Measurements from ENCODE around the gene UAP1L1.
"Not testable (repeated sequence)": the region's sequence is repeated elsewhere in the genome, so short reads cannot be mapped to it uniquely, and the experiment has no call there.

Gene UAP1L1

DNA sequence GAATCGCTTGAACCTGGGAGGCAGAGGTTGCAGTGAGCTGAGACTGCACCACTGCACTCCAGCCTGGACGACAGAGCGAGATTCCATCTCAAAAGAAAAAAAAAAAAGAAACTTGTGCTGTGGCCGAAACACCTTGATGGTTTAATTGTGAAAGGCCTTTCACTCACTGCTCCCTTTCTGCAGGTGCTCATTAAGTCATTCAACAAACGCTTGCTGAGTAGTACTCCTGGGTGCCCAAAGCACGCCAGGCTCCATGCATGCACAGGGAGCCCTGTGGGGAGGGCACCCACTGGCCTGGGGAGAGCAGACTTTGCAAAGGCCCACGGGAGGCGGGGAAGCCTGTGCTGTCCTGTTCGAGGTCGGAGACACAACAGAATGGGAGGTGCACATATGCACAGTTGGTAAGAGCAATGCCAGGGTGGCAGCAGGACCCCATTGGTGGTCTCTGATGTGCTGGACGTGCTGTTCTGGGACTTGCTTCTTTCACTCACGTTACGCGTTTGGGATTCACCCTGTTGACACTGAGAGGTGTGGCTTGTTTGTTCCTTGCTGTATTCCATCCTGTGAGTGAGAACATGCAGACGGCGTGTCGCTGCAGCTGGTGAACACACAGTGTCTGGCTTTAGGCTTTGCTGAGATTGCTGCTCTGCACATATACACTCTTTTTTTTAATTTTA is 20.4 kb upstream of the UAP1L1 start:
- no peak for DNase-seq (ENCODE audit: low spot score)

- no peak for DNase-seq (ENCODE audit: low spot score)
These were observed 19.8 kb upstream of the UAP1L1 start for GRCh38 chr9:137057545-137057944.

DNA sequence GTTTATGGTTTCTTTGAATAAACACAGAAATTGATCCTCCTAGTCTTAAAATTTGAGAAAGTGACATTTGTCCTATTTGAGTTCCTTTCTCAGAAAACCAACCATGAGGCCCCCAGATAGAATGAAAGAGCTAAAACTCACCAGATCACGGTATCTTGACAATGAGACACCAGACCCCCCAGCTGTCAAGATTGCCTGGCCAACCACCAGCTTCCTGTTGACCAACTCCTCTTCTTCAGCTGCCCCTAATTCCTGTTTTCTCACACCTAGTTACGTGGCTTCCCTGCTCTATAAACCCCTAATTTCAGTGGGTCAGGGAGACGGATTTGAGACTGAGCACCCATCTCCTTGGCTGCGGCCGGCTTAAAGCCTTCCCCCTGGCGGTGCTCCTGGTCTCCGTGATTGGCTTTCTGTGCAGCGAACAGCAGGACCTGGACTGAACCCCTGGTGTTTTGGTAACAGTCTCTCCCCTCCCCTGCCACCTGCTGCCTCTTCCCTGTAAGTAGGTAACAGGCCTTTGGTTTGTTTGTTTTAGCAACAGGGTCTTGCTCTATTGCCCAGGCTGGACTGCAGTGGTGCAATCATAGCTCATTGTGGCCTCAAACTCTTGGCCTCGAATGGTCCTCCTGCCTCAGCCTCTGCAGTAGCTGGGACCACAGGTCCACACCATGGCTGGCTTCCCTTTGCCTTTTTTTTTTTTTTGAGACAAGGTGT is 18.6 kb upstream of the UAP1L1 start:
- DNase-seq (ENCODE audit: low spot score): no peak

DNA sequence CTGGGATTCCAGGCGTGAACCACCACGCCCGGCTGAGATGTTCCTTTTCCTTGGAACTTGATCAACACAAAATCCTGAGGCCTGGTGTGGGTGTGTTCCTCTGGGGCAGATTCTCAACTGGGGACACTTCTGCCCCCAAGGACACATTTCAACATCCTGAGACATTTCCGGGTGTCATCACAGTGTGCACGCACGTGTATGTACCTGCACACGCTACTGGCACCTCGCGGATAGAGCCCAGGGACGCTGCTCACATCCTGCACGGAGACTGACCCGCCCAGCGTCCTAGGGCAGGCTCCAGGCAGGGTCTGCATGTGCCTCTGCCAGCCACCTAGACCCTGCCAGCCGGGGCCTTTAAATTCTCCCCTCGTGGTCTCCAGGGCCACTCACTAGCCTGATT is 14.9 kb upstream of the UAP1L1 start:
- DNase-seq (ENCODE audit: low spot score): no peak

- DNase-seq (ENCODE audit: low spot score): not testable (repeated sequence)
These were observed 14.5 kb upstream of the UAP1L1 start for GRCh38 chr9:137062798-137063197.

DNA sequence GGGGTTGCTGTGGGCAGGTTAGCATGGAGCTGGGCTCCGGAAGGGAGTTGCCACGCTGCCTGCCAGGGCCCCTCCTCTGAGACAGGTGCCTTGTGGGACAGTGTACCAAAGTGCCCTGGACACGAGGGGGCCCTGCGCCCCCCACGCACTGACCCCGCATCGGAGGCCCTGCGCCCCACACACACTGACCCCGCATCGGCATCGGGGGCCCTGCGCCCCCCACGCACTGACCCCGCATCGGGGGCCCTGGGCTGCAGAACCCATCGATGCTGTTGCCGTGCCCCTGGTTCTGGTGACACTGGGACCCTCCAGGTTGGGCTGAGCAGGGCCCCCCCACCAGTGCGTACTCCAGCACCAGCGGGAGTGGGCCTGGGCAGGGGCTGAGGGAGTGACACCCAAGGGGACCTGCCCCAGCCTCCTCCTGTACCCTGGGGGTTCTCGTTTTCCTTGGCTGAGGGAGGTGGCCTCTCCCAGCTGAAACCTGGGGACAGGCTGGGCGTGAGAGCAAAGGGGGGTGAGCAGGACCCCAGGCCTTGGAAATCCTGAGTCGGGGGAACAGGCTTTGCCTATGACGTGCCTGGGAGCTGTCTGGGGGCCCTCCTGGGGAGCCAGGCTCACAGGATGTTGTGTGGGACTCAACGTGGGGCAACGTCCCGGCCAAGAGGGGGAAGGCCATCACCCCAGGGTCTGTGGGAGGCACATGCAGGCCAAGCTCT is 13.8 kb upstream of the UAP1L1 start:
- no peak for DNase-seq (ENCODE audit: low spot score)

DNA sequence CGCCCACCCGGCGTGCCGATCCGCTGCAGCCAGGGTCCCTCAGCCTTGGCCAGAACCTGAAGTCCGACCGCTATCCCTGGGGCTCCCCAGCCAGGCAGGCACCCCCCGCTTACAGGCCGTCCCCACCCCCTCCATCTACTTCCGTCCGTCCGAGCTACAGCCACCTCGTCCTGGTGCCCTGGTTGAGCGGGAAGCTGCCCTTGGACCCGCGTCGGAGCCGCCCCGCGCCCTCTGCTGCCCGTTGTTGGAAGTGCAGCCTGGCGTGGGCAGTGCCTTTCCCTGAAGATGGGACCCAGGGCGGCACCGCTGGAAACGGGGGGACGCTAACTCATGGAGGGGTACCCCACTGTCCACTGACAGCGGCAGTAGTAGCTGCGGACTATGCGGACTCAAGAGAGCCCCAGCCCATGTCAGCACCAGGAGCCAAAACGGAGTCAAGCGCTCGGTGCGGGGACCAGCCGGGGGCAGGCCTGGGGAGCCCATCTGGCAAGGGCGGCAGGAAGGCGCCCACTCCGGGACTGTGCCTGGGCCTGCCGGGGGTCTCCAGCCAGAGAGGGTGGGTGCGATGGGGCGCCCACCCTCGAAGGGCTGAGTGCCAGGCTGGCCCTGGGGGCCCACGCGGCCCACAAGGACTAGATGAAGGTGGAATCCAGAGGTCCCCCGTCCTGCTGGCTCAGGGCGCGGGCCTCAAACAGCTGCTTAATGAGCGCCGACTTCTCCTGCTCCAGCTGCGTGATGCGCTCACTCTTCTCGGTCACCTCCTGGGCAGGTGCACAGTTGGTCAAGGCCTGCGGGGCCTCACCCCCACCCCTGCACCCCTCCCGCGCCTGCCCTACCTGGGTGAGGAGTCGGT is 13.1 kb upstream of the UAP1L1 start:
- DNase-seq (ENCODE audit: low spot score): peak; percentile 59

GRCh38 chr9:137064880-137065164 is 12.5 kb upstream of the UAP1L1 start:
- no peak for DNase-seq (ENCODE audit: low spot score)

DNA sequence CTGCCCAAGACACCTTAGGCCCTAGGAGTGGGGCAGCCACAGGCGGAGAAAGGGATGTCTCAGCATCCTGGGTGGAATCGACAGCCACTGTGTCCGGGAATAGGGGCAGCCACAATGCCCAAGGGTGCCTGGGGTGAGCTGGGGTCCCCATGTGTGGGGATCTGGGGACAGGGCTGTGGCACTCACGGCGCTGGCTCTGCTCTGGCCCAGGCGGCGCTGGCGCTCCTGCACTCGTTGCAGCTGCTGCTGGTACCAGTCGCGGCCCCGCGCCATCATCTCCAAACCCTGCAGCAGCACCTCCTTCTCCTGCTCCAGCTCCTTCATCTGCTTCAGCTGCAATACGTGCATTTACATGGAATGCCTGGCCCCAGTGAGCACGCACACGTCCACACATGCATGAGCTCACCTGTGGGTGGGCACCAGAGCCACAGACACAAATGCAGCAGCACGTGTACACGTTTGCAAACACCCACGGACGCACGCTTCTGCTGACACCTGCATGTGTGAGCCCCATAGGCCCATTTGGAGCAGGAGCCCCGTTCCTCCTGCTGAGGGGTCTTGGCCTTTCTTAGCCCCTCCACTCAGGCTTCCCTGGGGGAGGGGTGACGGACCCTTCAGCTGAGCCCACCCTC is 11.9 kb upstream of the UAP1L1 start:
- DNase-seq (ENCODE audit: low spot score): no peak

GRCh38 chr9:137066096-137066861 is 11.0 kb upstream of the UAP1L1 start:
- no peak for DNase-seq (ENCODE audit: low spot score)

GRCh38 chr9:137067860-137068538 is 9.3 kb upstream of the UAP1L1 start:
- peak; percentile 90 for DNase-seq (ENCODE audit: low spot score)

GRCh38 chr9:137068539-137069507 is 8.5 kb upstream of the UAP1L1 start:
- no peak for DNase-seq (ENCODE audit: low spot score)

DNA sequence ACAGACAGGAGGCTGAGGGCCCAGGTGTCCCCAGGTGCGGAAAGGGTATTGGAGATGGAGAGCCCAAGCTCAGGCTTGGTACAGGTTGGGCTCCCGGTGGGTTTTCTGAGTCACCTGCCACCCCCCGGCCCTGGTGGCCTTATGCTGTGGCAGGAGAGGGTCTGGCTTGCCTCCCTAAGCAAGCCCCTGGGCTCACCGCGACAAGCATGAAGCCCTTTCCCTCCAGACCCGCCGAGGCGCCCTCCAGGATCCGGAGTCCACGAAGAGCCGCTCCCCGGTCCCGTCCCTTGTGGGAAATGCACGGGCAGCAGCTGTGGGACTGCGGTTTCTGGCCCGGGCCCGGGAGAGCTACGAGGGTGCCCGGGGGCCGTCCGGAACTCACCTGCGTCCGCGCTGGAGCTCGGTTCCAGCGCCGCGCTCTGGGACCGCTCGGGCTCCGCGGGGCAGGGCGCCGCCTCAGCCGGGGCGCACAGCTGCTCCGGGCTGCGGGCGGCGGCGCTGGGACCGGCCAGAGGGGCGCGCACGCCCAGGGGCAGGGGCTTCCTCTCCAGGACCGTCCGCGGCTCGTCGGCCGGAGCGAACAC is 7.7 kb upstream of the UAP1L1 start:
- no peak for DNase-seq (ENCODE audit: low spot score)

GRCh38 chr9:137070201-137070905 is 7.0 kb upstream of the UAP1L1 start, which contains the start of gene SAPCD2:
Gene SAPCD2, minus strand, starts transcription at chr9:137070557. Its CDS starts 97 bp downstream, at chr9:137070460.
- DNase-seq (ENCODE audit: low spot score): peak; percentile 84

DNA sequence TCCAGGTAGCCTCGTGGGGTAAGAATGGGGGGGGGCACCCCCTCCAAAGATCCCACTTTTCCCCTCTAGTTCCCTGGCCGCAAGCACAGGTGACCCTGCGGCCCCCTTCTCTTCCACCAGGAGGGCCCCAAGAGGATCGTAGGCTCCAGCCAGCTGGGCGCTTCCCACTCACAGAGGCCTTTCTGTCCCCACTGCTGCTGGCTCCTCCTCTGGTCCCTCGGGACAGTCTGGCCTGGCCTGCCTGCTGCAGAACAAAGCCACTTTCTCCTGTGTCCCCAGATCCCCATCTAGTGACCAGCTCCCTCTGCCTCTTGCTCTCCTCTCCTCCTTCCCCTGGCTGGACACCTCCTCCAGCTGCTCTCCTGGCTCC is 6.4 kb upstream of the UAP1L1 start:
- no peak for DNase-seq (ENCODE audit: low spot score)

DNA sequence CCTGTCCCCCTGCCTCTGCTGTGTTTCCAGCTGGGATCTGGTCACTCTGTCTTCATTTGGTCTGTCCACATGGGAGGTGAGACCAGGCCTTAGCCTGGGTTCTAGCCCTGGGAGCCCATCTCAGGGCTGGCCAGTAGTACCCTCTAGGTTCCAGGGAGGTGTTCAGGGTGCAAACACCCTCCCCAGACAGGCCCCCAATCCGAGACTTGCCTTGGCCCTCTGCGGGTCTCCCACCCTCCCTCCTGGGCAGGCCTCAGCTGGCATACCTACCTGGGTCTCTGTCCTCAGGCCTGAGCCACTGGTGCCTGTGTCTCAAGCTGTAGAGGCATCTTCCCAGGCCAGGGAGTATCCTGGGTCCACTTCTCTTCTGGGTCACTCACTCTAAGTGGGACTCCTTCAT is 6.0 kb upstream of the UAP1L1 start:
- no peak for DNase-seq (ENCODE audit: low spot score)

DNA sequence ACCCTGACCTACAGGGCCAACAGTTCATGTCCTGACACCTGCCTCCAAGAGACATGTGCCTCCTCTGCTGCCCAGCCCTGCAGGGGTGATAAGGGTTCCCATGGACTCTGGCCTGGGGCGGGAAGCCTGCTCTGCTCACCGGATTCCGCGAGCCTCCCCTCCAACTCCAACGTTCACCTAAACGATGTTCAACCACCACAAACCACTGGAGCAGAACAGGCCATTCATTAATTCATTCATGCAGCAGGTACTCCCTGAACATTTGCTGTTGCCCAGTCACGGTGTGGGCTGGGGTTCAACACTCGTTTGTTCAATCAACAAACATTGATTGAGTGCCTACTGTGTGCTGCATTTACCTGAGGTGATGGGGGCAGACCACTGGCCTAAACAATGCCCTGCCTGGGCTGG is 3.3 kb upstream of the UAP1L1 start:
- no peak for DNase-seq (ENCODE audit: low spot score)

DNA sequence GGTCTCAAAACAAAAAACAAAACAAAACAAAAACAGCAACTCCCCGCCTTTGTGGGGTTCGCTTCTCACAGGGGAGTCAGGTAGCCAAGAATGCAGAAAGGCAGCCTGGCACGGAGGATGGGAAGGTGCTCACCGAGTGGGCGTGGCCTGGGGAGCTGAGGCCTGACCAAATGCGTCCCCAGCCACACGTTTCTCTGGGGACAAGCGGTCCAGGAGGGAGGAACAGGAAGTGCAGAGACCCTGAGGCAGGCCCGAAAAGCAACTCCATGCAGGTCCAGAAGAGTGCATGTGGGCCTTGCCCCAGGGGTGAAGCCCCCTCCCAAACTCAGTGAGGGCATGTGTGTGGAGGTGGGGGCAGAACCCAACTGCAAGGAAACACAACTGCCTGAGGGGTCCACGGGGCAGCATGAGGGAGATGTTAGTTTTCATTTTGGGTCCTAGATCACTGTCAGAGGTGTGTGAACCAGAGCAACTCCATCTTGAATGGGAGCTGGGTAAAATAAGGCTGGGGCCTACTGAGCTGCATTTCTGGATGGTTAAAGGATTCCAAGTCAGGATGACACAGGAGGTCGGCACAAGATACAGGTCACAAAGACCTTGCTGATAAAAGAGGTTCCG is 2.6 kb upstream of the UAP1L1 start:
- DNase-seq (ENCODE audit: low spot score): no peak

Data from CD4-positive, alpha-beta T cell treated with Interleukin-2 at 100 ng/mL for 4 hours (primary cell).